HEK293 (cell line): ENCODE measurements around the gene CISH.

Experiments used
- CTCF ChIA-PET: fragments of 350-600 bp; formaldehyde crosslinking; extraction: SDS; loops from one replicate; lab custom pipeline; 2021; ENCODE audit warnings: antibody characterized with exemption; lab: Yijun Ruan, JAX
- POLR2A ChIA-PET: fragments of 300-600 bp; formaldehyde crosslinking; extraction: SDS; loops from one replicate; lab custom pipeline; 2020; ENCODE audit warnings: antibody characterized with exemption, inconsistent platforms; lab: Yijun Ruan, JAX
- H3K27ac ChIP-seq: fragments of 200-500 bp; sonication (Bioruptor generic); 2 replicates; pipeline ENCODE4 v1.5.1; 2014; ENCODE audit warnings: low read depth, low read length, control low read depth, inconsistent platforms; ENCODE audit errors: extremely low read depth
- H3K36me3 ChIP-seq, 2 experiments: fragments of 200-500 bp in 1 of 2; sonication (Bioruptor generic) in 1 of 2; 1 replicate in 1 of 2; 2 replicates in 1 of 2; pipeline ENCODE4 v1.5.1; 2014 to 2017; ENCODE audit warnings: inconsistent platforms in 2 of 2, low read length in 2 of 2; ENCODE audit not compliant: control insufficient read depth in 2 of 2, insufficient read depth in 1 of 2
- H3K4me1 ChIP-seq: fragments of 200-500 bp; sonication (Bioruptor generic); 2 replicates; pipeline ENCODE4 v1.5.1; 2014; ENCODE audit warnings: mild to moderate bottlenecking, low read length, inconsistent platforms; ENCODE audit not compliant: control insufficient read depth, insufficient read depth
- H3K4me3 ChIP-seq: 2 replicates; pipeline ENCODE4 v1.5.1; 2011; ENCODE audit warnings: low read depth, mild to moderate bottlenecking, control low read depth, low read length, moderate library complexity
- H3K9me3 ChIP-seq: fragments of 200-500 bp; sonication (Bioruptor generic); 2 replicates; pipeline ENCODE4 v1.5.1; 2014; ENCODE audit warnings: low read depth, low read length, inconsistent platforms; ENCODE audit not compliant: control insufficient read depth, insufficient read depth
- BCL11B ChIP-seq: fragments of 450-650 bp; formaldehyde crosslinking; IDR thresholded peaks from 2 replicates; pipeline ENCODE4 v1.5.1; 2016; ENCODE audit warnings: low read depth, missing biosample characterization, missing genetic modification characterization
- GLI2 ChIP-seq: fragments of 450-650 bp; formaldehyde crosslinking; IDR thresholded peaks from 2 replicates; pipeline ENCODE4; 2017; ENCODE audit warnings: missing biosample characterization, missing genetic modification characterization, low read depth, borderline replicate concordance
- IKZF3 ChIP-seq: fragments of 450-650 bp; IDR thresholded peaks from 2 replicates; pipeline ENCODE4 v1.5.0; 2018; ENCODE audit warnings: missing biosample characterization, mild to moderate bottlenecking, missing genetic modification characterization, moderate library complexity
- KLF10 ChIP-seq: fragments of 450-650 bp; IDR thresholded peaks from 2 replicates; pipeline ENCODE4 v1.5.1; 2018; ENCODE audit warnings: missing biosample characterization, mild to moderate bottlenecking, missing genetic modification characterization
- SETDB1 ChIP-seq: IDR thresholded peaks from one replicate; pipeline ENCODE4 v1.6.1; 2017; ENCODE audit warnings: mild to moderate bottlenecking, low read length, moderate library complexity, mixed read lengths; ENCODE audit not compliant: insufficient read length
- ZNF146 ChIP-seq: fragments of 450-650 bp; formaldehyde crosslinking; IDR thresholded peaks from 2 replicates; pipeline ENCODE4 v1.5.1; 2016; ENCODE audit warnings: missing biosample characterization, missing genetic modification characterization
- ZNF223 ChIP-seq: fragments of 450-650 bp; formaldehyde crosslinking; IDR thresholded peaks from 2 replicates; pipeline ENCODE4 v1.5.1; 2016; ENCODE audit warnings: missing biosample characterization, missing genetic modification characterization
- ZNF404 ChIP-seq: fragments of 450-650 bp; formaldehyde crosslinking; IDR thresholded peaks from 2 replicates; pipeline ENCODE4 v1.5.1; 2017; ENCODE audit warnings: missing biosample characterization, missing genetic modification characterization
- ZNF473 ChIP-seq: fragments of 450-650 bp; formaldehyde crosslinking; IDR thresholded peaks from 2 replicates; pipeline ENCODE4 v1.5.1; 2017; ENCODE audit warnings: missing biosample characterization, missing genetic modification characterization
- ZNF501 ChIP-seq: fragments of 450-650 bp; formaldehyde crosslinking; IDR thresholded peaks from 2 replicates; pipeline ENCODE4 v1.5.1; 2016; ENCODE audit warnings: missing biosample characterization, missing genetic modification characterization
- ZNF560 ChIP-seq: fragments of 450-650 bp; formaldehyde crosslinking; IDR thresholded peaks from 2 replicates; pipeline ENCODE4 v1.5.1; 2017; ENCODE audit warnings: missing biosample characterization, missing genetic modification characterization, borderline replicate concordance
- ZNF629 ChIP-seq: fragments of 450-650 bp; formaldehyde crosslinking; IDR thresholded peaks from 2 replicates; pipeline ENCODE4 v1.5.1; 2017; ENCODE audit warnings: missing biosample characterization, missing genetic modification characterization
- ZNF660 ChIP-seq: fragments of 450-650 bp; IDR thresholded peaks from 2 replicates; pipeline ENCODE4 v1.5.1; 2018; ENCODE audit warnings: missing biosample characterization, mild to moderate bottlenecking, missing genetic modification characterization
- ZNF792 ChIP-seq: fragments of 450-650 bp; formaldehyde crosslinking; IDR thresholded peaks from 2 replicates; pipeline ENCODE4 v1.5.1; 2016; ENCODE audit warnings: missing biosample characterization, missing genetic modification characterization
- TF ChIP-seq, protein P1 (sequence below): fragments of 450-650 bp; formaldehyde crosslinking; IDR thresholded peaks from 2 replicates; pipeline ENCODE4 v1.5.1; 2016; ENCODE audit warnings: missing biosample characterization, missing genetic modification characterization, borderline replicate concordance
- TF ChIP-seq, protein P2 (sequence below): fragments of 450-650 bp; formaldehyde crosslinking; optimal IDR thresholded peaks from 2 replicates; pipeline ENCODE3; 2016; ENCODE audit warnings: missing biosample characterization, mild to moderate bottlenecking, missing genetic modification characterization
- TF ChIP-seq, protein P3 (sequence below): fragments of 450-650 bp; formaldehyde crosslinking; IDR thresholded peaks from 2 replicates; pipeline ENCODE4 v1.5.1; 2016; ENCODE audit warnings: missing biosample characterization, missing genetic modification characterization
- TF ChIP-seq, protein P4 (sequence below): fragments of 450-650 bp; IDR thresholded peaks from 2 replicates; pipeline ENCODE4 v1.5.1; 2018; ENCODE audit warnings: missing biosample characterization, mild to moderate bottlenecking, missing genetic modification characterization

The CISH gene

DNA sequence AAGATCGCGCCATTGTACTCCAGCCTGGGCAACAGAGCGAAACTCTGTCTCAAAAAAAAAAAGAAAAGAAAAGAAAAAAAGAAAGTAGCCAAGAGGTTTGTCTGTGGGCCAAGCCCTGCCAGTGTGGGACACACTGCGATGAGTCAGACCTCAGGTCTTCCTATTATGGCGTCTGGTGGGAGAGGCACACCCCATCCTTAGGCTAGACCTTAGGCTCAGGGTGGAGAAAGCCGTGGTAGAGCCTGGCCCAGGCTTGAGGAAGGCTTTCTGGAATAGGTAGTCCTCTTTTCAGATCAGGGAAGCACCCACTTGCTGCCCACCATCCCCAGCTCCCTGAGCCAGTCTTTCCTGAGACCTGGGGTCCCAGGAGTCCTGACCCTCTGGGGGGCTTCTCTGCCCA is 36.2 kb downstream of the CISH start:
- H3K4me3 ChIP-seq, result no peak overlapping the region
- H3K36me3 ChIP-seq, result peaks cover 0 to 70% of the 10 kb centered on the region in 2 experiments; a peak in 1 of 3 replicates
- TF ChIP-seq, protein P1, sequence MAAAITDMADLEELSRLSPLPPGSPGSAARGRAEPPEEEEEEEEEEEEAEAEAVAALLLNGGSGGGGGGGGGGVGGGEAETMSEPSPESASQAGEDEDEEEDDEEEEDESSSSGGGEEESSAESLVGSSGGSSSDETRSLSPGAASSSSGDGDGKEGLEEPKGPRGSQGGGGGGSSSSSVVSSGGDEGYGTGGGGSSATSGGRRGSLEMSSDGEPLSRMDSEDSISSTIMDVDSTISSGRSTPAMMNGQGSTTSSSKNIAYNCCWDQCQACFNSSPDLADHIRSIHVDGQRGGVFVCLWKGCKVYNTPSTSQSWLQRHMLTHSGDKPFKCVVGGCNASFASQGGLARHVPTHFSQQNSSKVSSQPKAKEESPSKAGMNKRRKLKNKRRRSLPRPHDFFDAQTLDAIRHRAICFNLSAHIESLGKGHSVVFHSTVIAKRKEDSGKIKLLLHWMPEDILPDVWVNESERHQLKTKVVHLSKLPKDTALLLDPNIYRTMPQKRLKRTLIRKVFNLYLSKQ, result no peak
- TF ChIP-seq ZNF146 (tag by site-specific recombination), result no peak
- TF ChIP-seq ZNF560 (tag by site-specific recombination), result no peak
- TF ChIP-seq ZNF501 (tag by site-specific recombination), result no peak
- TF ChIP-seq ZNF629 (tag by site-specific recombination), result no peak
- TF ChIP-seq ZNF792 (tag by site-specific recombination), result no peak
- no peak for TF ChIP-seq KLF10 (tag by site-specific recombination)
- TF ChIP-seq ZNF660 (tag by site-specific recombination), result no peak
- TF ChIP-seq, all 188 proteins: peak for 0
- ChIA-PET POLR2A (no interaction called here), CTCF (interaction anchor here (0.7 to 1.7 kb wide), 5 partner anchors 33 to 78 kb away, joined by 3 to 8 read pairs (median 3); partner anchors contain the start of gene CISH)
- Histone ChIP-seq H3K27ac (no peak overlapping the region), H3K4me1 (no peaks in the 10 kb centered on the region), H3K9me3 (no peaks in the 10 kb centered on the region)

DNA sequence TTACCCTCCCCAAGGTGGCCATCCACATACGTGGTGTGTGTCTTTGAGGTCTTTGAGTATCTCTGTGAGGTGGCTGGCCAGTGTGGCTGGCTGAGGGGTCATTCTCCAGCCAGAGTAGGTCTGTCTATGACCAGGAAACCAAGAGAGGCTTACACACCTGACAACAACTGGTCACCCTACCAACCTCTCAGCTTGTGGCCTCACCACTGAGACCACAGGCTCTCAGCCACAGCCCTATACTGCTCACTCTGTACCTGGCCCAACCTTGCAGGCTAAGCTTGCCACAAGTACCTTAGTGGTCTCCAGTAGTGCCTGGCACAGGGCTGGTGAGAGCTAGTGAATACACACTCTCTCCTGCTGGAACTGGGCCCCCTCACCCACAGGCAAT is 37.1 kb downstream of the CISH start:
- Histone ChIP-seq H3K4me3 (no peak overlapping the region), H3K9me3 (no peaks in the 10 kb centered on the region), H3K27ac (no peak overlapping the region), H3K36me3 (peaks cover 0 to 61% of the 10 kb centered on the region in 2 experiments; a peak in 1 of 3 replicates)
- TF ChIP-seq BCL11B (tag by site-specific recombination) (no peak), GLI2 (tag by site-specific recombination) (no peak), ZNF473 (tag by site-specific recombination) (no peak)
- TF ChIP-seq, protein P2, sequence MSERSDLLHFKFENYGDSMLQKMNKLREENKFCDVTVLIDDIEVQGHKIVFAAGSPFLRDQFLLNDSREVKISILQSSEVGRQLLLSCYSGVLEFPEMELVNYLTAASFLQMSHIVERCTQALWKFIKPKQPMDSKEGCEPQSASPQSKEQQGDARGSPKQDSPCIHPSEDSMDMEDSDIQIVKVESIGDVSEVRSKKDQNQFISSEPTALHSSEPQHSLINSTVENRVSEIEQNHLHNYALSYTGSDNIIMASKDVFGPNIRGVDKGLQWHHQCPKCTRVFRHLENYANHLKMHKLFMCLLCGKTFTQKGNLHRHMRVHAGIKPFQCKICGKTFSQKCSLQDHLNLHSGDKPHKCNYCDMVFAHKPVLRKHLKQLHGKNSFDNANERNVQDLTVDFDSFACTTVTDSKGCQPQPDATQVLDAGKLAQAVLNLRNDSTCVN (tag by site-specific recombination), result no peak
- TF ChIP-seq, protein P3, sequence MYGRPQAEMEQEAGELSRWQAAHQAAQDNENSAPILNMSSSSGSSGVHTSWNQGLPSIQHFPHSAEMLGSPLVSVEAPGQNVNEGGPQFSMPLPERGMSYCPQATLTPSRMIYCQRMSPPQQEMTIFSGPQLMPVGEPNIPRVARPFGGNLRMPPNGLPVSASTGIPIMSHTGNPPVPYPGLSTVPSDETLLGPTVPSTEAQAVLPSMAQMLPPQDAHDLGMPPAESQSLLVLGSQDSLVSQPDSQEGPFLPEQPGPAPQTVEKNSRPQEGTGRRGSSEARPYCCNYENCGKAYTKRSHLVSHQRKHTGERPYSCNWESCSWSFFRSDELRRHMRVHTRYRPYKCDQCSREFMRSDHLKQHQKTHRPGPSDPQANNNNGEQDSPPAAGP (tag by site-specific recombination), result no peak
- TF ChIP-seq, all 188 proteins: peak for 0
- no peaks in the 10 kb centered on the region for H3K4me1 ChIP-seq
- ChIA-PET CTCF (interaction anchor here (1.1 to 1.7 kb wide), 2 partner anchors 39 to 79 kb away, joined by 3 to 8 read pairs; no protein-coding TSS in a partner anchor), POLR2A (no interaction called here)

DNA sequence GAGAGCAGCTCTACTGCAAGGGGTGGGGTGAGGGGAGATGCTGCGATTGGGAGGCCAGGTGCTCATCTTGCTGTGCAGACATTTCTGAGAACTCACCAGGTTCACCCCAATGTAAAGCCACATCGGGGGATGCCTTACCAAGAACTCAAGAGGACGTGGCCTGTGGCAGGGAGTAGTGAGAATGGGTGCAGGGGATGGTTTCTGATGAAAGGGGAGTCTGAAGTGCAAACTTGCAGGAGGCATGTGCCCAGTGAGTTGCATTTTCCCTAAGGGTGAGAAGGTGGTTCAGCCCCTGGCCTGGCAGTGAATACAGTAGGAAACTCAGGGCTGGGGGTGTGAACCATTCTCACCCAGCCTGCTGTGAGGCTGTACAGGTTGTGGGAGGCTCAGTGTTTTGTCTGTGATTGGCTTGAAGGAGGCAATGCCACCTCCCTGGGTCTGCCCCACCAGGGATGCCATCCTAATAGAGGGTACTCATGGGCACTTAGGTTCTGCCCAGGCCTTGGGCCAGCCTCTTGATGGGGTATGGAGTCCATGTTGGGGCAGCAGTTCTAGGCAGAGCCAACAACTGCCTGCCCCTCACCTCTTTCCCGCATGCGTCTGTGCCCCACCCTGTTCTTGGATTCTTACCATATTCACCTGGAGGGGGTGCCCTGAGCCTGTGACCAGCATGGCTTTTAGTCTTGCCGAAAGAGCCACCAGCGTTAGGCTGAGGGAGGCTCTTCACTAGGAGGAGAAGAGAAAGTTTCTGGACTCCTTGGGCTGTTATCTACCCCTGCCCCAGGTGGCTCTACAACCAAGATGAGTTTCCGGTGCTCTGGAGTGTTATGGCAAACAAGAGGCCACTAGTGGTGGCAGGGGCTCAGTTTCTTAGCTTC is 37.8 kb downstream of the CISH start:
- TF ChIP-seq IKZF3 (tag by site-specific recombination) (no peak), ZNF404 (tag by site-specific recombination) (no peak), ZNF223 (tag by site-specific recombination) (no peak), SETDB1 (no peak)
- TF ChIP-seq, protein P4, sequence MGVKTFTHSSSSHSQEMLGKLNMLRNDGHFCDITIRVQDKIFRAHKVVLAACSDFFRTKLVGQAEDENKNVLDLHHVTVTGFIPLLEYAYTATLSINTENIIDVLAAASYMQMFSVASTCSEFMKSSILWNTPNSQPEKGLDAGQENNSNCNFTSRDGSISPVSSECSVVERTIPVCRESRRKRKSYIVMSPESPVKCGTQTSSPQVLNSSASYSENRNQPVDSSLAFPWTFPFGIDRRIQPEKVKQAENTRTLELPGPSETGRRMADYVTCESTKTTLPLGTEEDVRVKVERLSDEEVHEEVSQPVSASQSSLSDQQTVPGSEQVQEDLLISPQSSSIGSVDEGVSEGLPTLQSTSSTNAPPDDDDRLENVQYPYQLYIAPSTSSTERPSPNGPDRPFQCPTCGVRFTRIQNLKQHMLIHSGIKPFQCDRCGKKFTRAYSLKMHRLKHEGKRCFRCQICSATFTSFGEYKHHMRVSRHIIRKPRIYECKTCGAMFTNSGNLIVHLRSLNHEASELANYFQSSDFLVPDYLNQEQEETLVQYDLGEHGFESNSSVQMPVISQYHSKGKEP (tag by site-specific recombination), result no peak
- ChIA-PET POLR2A (no interaction called here), CTCF (interaction anchor here (1.0 to 6.0 kb wide), 2 partner anchors 10 to 40 kb away, joined by 3 to 139 read pairs; partner anchors contain the start of genes CISH and MAPKAPK3)
- Histone ChIP-seq H3K36me3 (peaks cover 0 to 58% of the 10 kb centered on the region in 2 experiments; a peak in 1 of 3 replicates), H3K4me1 (no peaks in the 10 kb centered on the region; the same call in 1 of the 2 replicates), H3K9me3 (no peaks in the 10 kb centered on the region), H3K27ac (no peak overlapping the region), H3K4me3 (no peak overlapping the region)
